Neural progenitor cell (in vitro differentiated cells): ENCODE data around the gene SCG3. TPM values are rescaled to one million over a fixed set of nuclear protein-coding genes. Genes with fewer than 3 reads are reported as not detected.

Experiments
- DNase-seq: peaks from one replicate; pipeline ENCODE4 v3.0.0-alpha.2; 2016; ENCODE audit warnings: low spot score
- H2AFZ ChIP-seq: fragments of 200-600 bp; sonication (generic); replicated peaks from 2 replicates; pipeline ENCODE4 v1.6.1; 2016; ENCODE audit warnings: antibody characterized with exemption
- H3F3A ChIP-seq: fragments of 200-600 bp; sonication (generic); 2 replicates; pipeline ENCODE4 v1.6.1; 2016; ENCODE audit warnings: antibody characterized with exemption, low read depth
- H3K27ac ChIP-seq: fragments of 200-600 bp; sonication (generic); 2 replicates; pipeline ENCODE4 v1.5.1; 2016; ENCODE audit warnings: mild to moderate bottlenecking
- H3K27me3 ChIP-seq: fragments of 200-600 bp; sonication (generic); 2 replicates; pipeline ENCODE4 v1.6.1; 2016; ENCODE audit warnings: mild to moderate bottlenecking, moderate library complexity
- H3K36me3 ChIP-seq: fragments of 200-600 bp; sonication (generic); 2 replicates; pipeline ENCODE4 v1.5.1; 2016
- H3K4me1 ChIP-seq: fragments of 200-600 bp; sonication (generic); 2 replicates; pipeline ENCODE4 v1.6.1; 2016; ENCODE audit warnings: mixed run types
- H3K4me2 ChIP-seq: fragments of 200-600 bp; sonication (generic); 2 replicates; pipeline ENCODE4 v1.6.1; 2016
- H3K4me3 ChIP-seq: fragments of 200-600 bp; sonication (generic); 2 replicates; pipeline ENCODE4 v1.5.1; 2016
- H3K79me2 ChIP-seq: fragments of 200-600 bp; sonication (generic); 2 replicates; pipeline ENCODE4 v1.6.1; 2016; ENCODE audit warnings: low read depth
- H3K9ac ChIP-seq: fragments of 200-600 bp; sonication (generic); 2 replicates; pipeline ENCODE4 v1.6.1; 2016
- H3K9me3 ChIP-seq: fragments of 200-600 bp; sonication (generic); 2 replicates; pipeline ENCODE4 v1.5.1; 2016; ENCODE audit warnings: low read depth
- H4K20me1 ChIP-seq: fragments of 200-600 bp; sonication (generic); 2 replicates; pipeline ENCODE4 v1.6.1; 2016; ENCODE audit warnings: low read depth
- H3K27ac Mint-ChIP-seq: 3 replicates; pipeline ENCODE4 v1.8.0; 2021; ENCODE audit warnings: mixed read lengths
- H3K27me3 Mint-ChIP-seq: 2 replicates; pipeline ENCODE4 v1.8.0; 2022; ENCODE audit warnings: low read depth, mild to moderate bottlenecking, inconsistent platforms, moderate library complexity, mixed read lengths; ENCODE audit not compliant: insufficient read depth
- H3K36me3 Mint-ChIP-seq: 3 replicates; pipeline ENCODE4 v1.8.0; 2021; ENCODE audit warnings: mixed read lengths
- H3K4me1 Mint-ChIP-seq: 3 replicates; pipeline ENCODE4 v1.8.0; 2021; ENCODE audit warnings: mixed read lengths
- H3K4me3 Mint-ChIP-seq: 3 replicates; pipeline ENCODE4 v1.8.0; 2021; ENCODE audit warnings: mild to moderate bottlenecking, moderate library complexity, mixed read lengths
- H3K9me3 Mint-ChIP-seq: 3 replicates; pipeline ENCODE4 v1.8.0; 2020; ENCODE audit warnings: mixed read lengths
- CTCF ChIP-seq: fragments of 200-600 bp; sonication (generic); IDR thresholded peaks from 2 replicates; pipeline ENCODE4 v1.5.1; 2017; ENCODE audit warnings: antibody characterized with exemption, mild to moderate bottlenecking
- EZH2 ChIP-seq: fragments of 200-600 bp; sonication (generic); IDR thresholded peaks from 2 replicates; pipeline ENCODE4 v1.6.1; 2017; ENCODE audit warnings: antibody characterized with exemption, mild to moderate bottlenecking, moderate library complexity
- EZH2phosphoT487 ChIP-seq: fragments of 200-600 bp; sonication (generic); IDR thresholded peaks from 2 replicates; pipeline ENCODE4 v1.6.1; 2017; ENCODE audit warnings: antibody characterized with exemption
- total RNA-seq: library from RNA; depleted of rRNA; stranded (reverse); fragments of >200 nt; gene quantifications from 2 replicates; pipeline ENCODE4 v1.2.3, GENCODE V29; 2015; ENCODE audit warnings: low replicate concordance

The SCG3 gene
- total RNA-seq, 1 donor from 2014 or later: 0.19 TPM

GRCh38 chr15:51675234-51675633 is 6.1 kb upstream of the SCG3 start:
- TF ChIP-seq CTCF: no peak
- TF ChIP-seq EZH2: no peak
- Mint-ChIP-seq H3K9me3 (no peaks in the 10 kb centered on the region), H3K27me3 (peaks cover 7% of the 10 kb centered on the region), H3K27ac (no peak overlapping the region), H3K4me1 (peaks cover 14% of the 10 kb centered on the region), H3K4me3 (no peak overlapping the region), H3K36me3 (no peaks in the 10 kb centered on the region)
- Histone ChIP-seq H3F3A (no peaks in the 10 kb centered on the region), H4K20me1 (no peaks in the 10 kb centered on the region), H3K36me3 (no peaks in the 10 kb centered on the region), H3K4me3 (no peak overlapping the region), H3K4me2 (no peak overlapping the region), H2AFZ (no peak overlapping the region), H3K9me3 (no peaks in the 10 kb centered on the region), H3K9ac (no peak overlapping the region), H3K27ac (no peak overlapping the region), H3K79me2 (no peaks in the 10 kb centered on the region), H3K27me3 (peaks cover under 1% of the 10 kb centered on the region), H3K4me1 (peaks cover 12% of the 10 kb centered on the region)
- DNase-seq: no peak

DNA sequence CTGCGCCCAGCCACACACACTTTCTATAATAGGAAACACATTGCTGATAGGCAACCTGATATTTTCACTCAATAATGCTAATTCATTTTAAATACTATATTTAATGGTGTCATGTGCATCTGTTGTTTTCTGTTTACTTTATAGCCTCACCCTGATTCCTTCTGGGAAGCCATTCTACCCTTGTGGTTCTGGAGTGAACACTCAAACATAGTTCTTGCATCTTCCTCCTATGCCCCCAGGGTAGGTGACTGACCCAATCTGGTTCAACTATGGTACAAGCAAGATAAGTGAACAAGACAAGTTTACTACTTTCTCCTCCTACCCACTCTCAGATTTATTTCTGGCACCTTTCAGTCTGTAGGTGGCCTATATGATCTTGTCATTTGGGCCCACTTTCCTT is 4.3 kb upstream of the SCG3 start:
- no peaks in the 10 kb centered on the region for H3K36me3 Mint-ChIP-seq

GRCh38 chr15:51677452-51677851 is 3.9 kb upstream of the SCG3 start:
- no peak overlapping the region for H3K27ac ChIP-seq
- H3K9me3 Mint-ChIP-seq: no peaks in the 10 kb centered on the region
- no peaks in the 10 kb centered on the region for H3K36me3 ChIP-seq

More for the DNA sequence above, 4.3 kb upstream of the SCG3 start:
- H3K9me3 ChIP-seq: no peaks in the 10 kb centered on the region
- H3K9ac ChIP-seq: no peak overlapping the region
- DNase-seq: no peak
- Mint-ChIP-seq H3K4me3 (no peak overlapping the region), H3K4me1 (peaks cover 20% of the 10 kb centered on the region), H3K27me3 (peaks cover 15% of the 10 kb centered on the region), H3K9me3 (no peaks in the 10 kb centered on the region), H3K27ac (no peak overlapping the region)
- H3K36me3 ChIP-seq: no peaks in the 10 kb centered on the region
- no peak overlapping the region for H2AFZ ChIP-seq
- no peaks in the 10 kb centered on the region for H3K79me2 ChIP-seq
- peaks cover 13% of the 10 kb centered on the region for H3K4me1 ChIP-seq
- TF ChIP-seq CTCF (no peak), EZH2 (no peak), EZH2phosphoT487 (no peak)
- no peak overlapping the region for H3K4me3 ChIP-seq
- peaks cover 8% of the 10 kb centered on the region for H3F3A ChIP-seq
- no peaks in the 10 kb centered on the region for H4K20me1 ChIP-seq
- H3K27ac ChIP-seq: no peak overlapping the region
- H3K27me3 ChIP-seq: peaks cover 15% of the 10 kb centered on the region
- H3K4me2 ChIP-seq: no peak overlapping the region

GRCh38 chr15:51678096-51678495 is 3.2 kb upstream of the SCG3 start:
- H3F3A ChIP-seq: peaks cover 8% of the 10 kb centered on the region
- H3K9me3 ChIP-seq: no peaks in the 10 kb centered on the region
- no peak overlapping the region for H3K4me3 Mint-ChIP-seq
- no peaks in the 10 kb centered on the region for H3K36me3 ChIP-seq
- no peak overlapping the region for H3K4me2 ChIP-seq
- no peak overlapping the region for H3K4me3 ChIP-seq
- H2AFZ ChIP-seq: no peak overlapping the region
- H3K27me3 Mint-ChIP-seq: peaks cover 15% of the 10 kb centered on the region
- peaks cover 19% of the 10 kb centered on the region for H3K27me3 ChIP-seq
- H3K36me3 Mint-ChIP-seq: no peaks in the 10 kb centered on the region
- H3K4me1 ChIP-seq: peaks cover 5% of the 10 kb centered on the region
- TF ChIP-seq CTCF (no peak), EZH2phosphoT487 (no peak), EZH2 (no peak)
- DNase-seq: no peak
- no peaks in the 10 kb centered on the region for H4K20me1 ChIP-seq
- peaks cover 12% of the 10 kb centered on the region for H3K4me1 Mint-ChIP-seq
- H3K9ac ChIP-seq: no peak overlapping the region
- no peak overlapping the region for H3K27ac Mint-ChIP-seq
- no peaks in the 10 kb centered on the region for H3K79me2 ChIP-seq
- H3K27ac ChIP-seq: no peak overlapping the region
- no peaks in the 10 kb centered on the region for H3K9me3 Mint-ChIP-seq

More at GRCh38 chr15:51677452-51677851, 3.9 kb upstream of the SCG3 start:
- peaks cover 19% of the 10 kb centered on the region for H3K27me3 ChIP-seq
- H3K9me3 ChIP-seq: no peaks in the 10 kb centered on the region
- no peaks in the 10 kb centered on the region for H3K79me2 ChIP-seq
- H3F3A ChIP-seq: peaks cover 8% of the 10 kb centered on the region
- no peak overlapping the region for H3K27ac Mint-ChIP-seq
- H3K9ac ChIP-seq: no peak overlapping the region
- no peak for DNase-seq
- H3K27me3 Mint-ChIP-seq: peaks cover 15% of the 10 kb centered on the region
- no peak overlapping the region for H2AFZ ChIP-seq
- H4K20me1 ChIP-seq: no peaks in the 10 kb centered on the region
- H3K36me3 Mint-ChIP-seq: no peaks in the 10 kb centered on the region
- TF ChIP-seq EZH2: no peak
- no peak overlapping the region for H3K4me3 ChIP-seq
- H3K4me3 Mint-ChIP-seq: no peak overlapping the region
- peaks cover 9% of the 10 kb centered on the region for H3K4me1 ChIP-seq
- no peak overlapping the region for H3K4me2 ChIP-seq
- peaks cover 17% of the 10 kb centered on the region for H3K4me1 Mint-ChIP-seq
